Right forelimb (tissue), 1 donor: Measurements from ENCODE around the gene MAGI1.
"Not testable (repeated sequence)": the region's sequence is repeated elsewhere in the genome, so short reads cannot be mapped to it uniquely, and the experiment has no call there.

Experiments
- DNase-seq: peaks from one replicate; pipeline ENCODE4 v3.0.0-alpha.2; 2018

The MAGI1 gene

GRCh38 chr3:65650247-65650646, 388.5 kb downstream of the MAGI1 start:
- no peak for DNase-seq

- DNase-seq, result no peak
Observed at GRCh38 chr3:65647369-65647768, 391.3 kb downstream of the MAGI1 start.

GRCh38 chr3:65642883-65643282, 395.8 kb downstream of the MAGI1 start:
- no peak for DNase-seq

GRCh38 chr3:65641777-65642176, 396.9 kb downstream of the MAGI1 start:
- DNase-seq, result no peak

- no peak for DNase-seq
Observed at GRCh38 chr3:65641045-65641444, 397.7 kb downstream of the MAGI1 start.

- DNase-seq, result no peak
Observed at GRCh38 chr3:65639444-65639843, 399.3 kb downstream of the MAGI1 start.

- no peak for DNase-seq
Observed at GRCh38 chr3:65638301-65638700, 400.4 kb downstream of the MAGI1 start.

- DNase-seq, result no peak
Observed at GRCh38 chr3:65636326-65636725, 402.4 kb downstream of the MAGI1 start.

GRCh38 chr3:65635657-65636056, 403.1 kb downstream of the MAGI1 start:
- DNase-seq, result no peak

GRCh38 chr3:65633018-65633638, 405.6 kb downstream of the MAGI1 start:
- no peak for DNase-seq

GRCh38 chr3:65632414-65632813, 406.3 kb downstream of the MAGI1 start:
- DNase-seq, result no peak

- DNase-seq, result no peak
Observed at GRCh38 chr3:65628978-65629377, 409.7 kb downstream of the MAGI1 start.

GRCh38 chr3:65627062-65627461, 411.7 kb downstream of the MAGI1 start:
- DNase-seq, result no peak

GRCh38 chr3:65625305-65625704, 413.4 kb downstream of the MAGI1 start:
- no peak for DNase-seq

- no peak for DNase-seq
Observed at GRCh38 chr3:65623362-65623761, 415.4 kb downstream of the MAGI1 start.

- DNase-seq, result no peak
Observed at GRCh38 chr3:65619888-65620287, 418.8 kb downstream of the MAGI1 start.

- no peak for DNase-seq
Observed at GRCh38 chr3:65619451-65619881, 419.3 kb downstream of the MAGI1 start.

GRCh38 chr3:65618599-65618998, 420.1 kb downstream of the MAGI1 start:
- DNase-seq, result no peak

- DNase-seq, result no peak
Observed at GRCh38 chr3:65617787-65618186, 420.9 kb downstream of the MAGI1 start.

- DNase-seq, result no peak
Observed at GRCh38 chr3:65617209-65617608, 421.5 kb downstream of the MAGI1 start.

GRCh38 chr3:65616563-65616962, 422.2 kb downstream of the MAGI1 start:
- DNase-seq, result no peak

- no peak for DNase-seq
Observed at GRCh38 chr3:65615329-65615728, 423.4 kb downstream of the MAGI1 start.

- DNase-seq, result no peak
Observed at GRCh38 chr3:65614585-65614984, 424.1 kb downstream of the MAGI1 start.

- not testable (repeated sequence) for DNase-seq
Observed at GRCh38 chr3:65607965-65608460, 430.7 kb downstream of the MAGI1 start.

GRCh38 chr3:65607101-65607500, 431.6 kb downstream of the MAGI1 start:
- DNase-seq, result no peak
